Right lobe of liver (tissue), 4 donors: ENCODE results near the gene RNF113B.

Experiments
- CTCF ChIP-seq, 4 donors: fragments of 200-600 bp in 3 of 4; fragments of 450-650 bp in 1 of 4; IDR thresholded peaks; one replicate each; pipeline versions ENCODE4 v1.5.1 to v1.8.0; 2016 to 2022; ENCODE audit warnings: antibody characterized with exemption in 4 of 4, mild to moderate bottlenecking in 2 of 4
- POLR2A ChIP-seq: fragments of 450-650 bp; IDR thresholded peaks from one replicate; pipeline ENCODE4 v1.6.1; 2017; ENCODE audit warnings: antibody characterized with exemption, mild to moderate bottlenecking
- donor health status: DM: no; HTN: no; CAD: no.
- donor health status: DM: no; HTN: no; CAD: no.
- donor health status: DM: no; HTN: yes; CAD: no.

GRCh38 chr13:98187155-98187964 is 10.3 kb upstream of the RNF113B start:
- TF ChIP-seq POLR2A = no peak
- no peak for TF ChIP-seq CTCF (IDR thresholded peaks at IDR 0.05)
